Endodermal cell (in vitro differentiated cells): ENCODE measurements around the gene ZRANB3. TPM values are rescaled to one million over a fixed set of nuclear protein-coding genes. Genes with fewer than 3 reads are reported as not detected.

ENCODE experiments used
- DNase-seq: peaks from one replicate; pipeline ENCODE4 v3.0.0-alpha.2; 2017
- H3K27ac ChIP-seq: 2 replicates; pipeline ENCODE4 v1.5.1; 2013; ENCODE audit warnings: mild to moderate bottlenecking, low read depth, low read length, moderate library complexity
- H3K27me3 ChIP-seq: 2 replicates; pipeline ENCODE4 v1.6.1; 2013; ENCODE audit warnings: mild to moderate bottlenecking, low read length, moderate library complexity; ENCODE audit not compliant: insufficient read depth, control insufficient read depth, poor library complexity, severe bottlenecking
- H3K36me3 ChIP-seq: 2 replicates; pipeline ENCODE4 v1.7.0; 2013; ENCODE audit warnings: mild to moderate bottlenecking, low read length, moderate library complexity; ENCODE audit not compliant: control insufficient read depth, insufficient read depth
- H3K4me1 ChIP-seq: one replicate; pipeline ENCODE4 v1.7.0; 2013; ENCODE audit warnings: low read length; ENCODE audit not compliant: control insufficient read depth, insufficient read depth
- H3K4me3 ChIP-seq: 2 replicates; pipeline ENCODE4 v1.5.1; 2013; ENCODE audit warnings: mild to moderate bottlenecking, low read length, moderate library complexity
- H3K9ac ChIP-seq: 2 replicates; pipeline ENCODE4 v1.6.1; 2013; ENCODE audit warnings: mild to moderate bottlenecking, low read length, moderate library complexity; ENCODE audit not compliant: poor library complexity, severe bottlenecking; ENCODE audit errors: extremely low read depth
- H3K9me3 ChIP-seq: 2 replicates; pipeline ENCODE4 v1.6.1; 2013; ENCODE audit warnings: mild to moderate bottlenecking, low read length, moderate library complexity; ENCODE audit not compliant: control insufficient read depth
- H3K27ac Mint-ChIP-seq: 2 replicates; pipeline ENCODE4 v1.8.0; 2020; ENCODE audit warnings: mixed read lengths
- H3K27me3 Mint-ChIP-seq: 2 replicates; pipeline ENCODE4 v1.8.0; 2021; ENCODE audit warnings: mild to moderate bottlenecking, mixed read lengths; ENCODE audit not compliant: insufficient read depth
- H3K36me3 Mint-ChIP-seq: 2 replicates; pipeline ENCODE4 v1.8.0; 2020; ENCODE audit warnings: low read depth, mixed read lengths
- H3K4me1 Mint-ChIP-seq: 2 replicates; pipeline ENCODE4 v1.8.0; 2020; ENCODE audit warnings: mixed read lengths
- H3K4me3 Mint-ChIP-seq: 2 replicates; pipeline ENCODE4 v1.8.0; 2020; ENCODE audit warnings: mild to moderate bottlenecking, moderate library complexity, mixed read lengths
- H3K9me3 Mint-ChIP-seq: 2 replicates; pipeline ENCODE4 v1.8.0; 2020; ENCODE audit warnings: mild to moderate bottlenecking, mixed read lengths
- CTCF ChIP-seq: fragments of 200-600 bp; sonication (generic); conservative IDR thresholded peaks from 2 replicates; pipeline ENCODE4 v1.5.0; 2021; ENCODE audit warnings: antibody characterized with exemption, mild to moderate bottlenecking
- WGBS, 2 experiments: methylation state at CpG; one replicate each; pipeline versions ENCODE4 v1.1.5 to v1.1.7; 2013; ENCODE audit warnings: missing lambda C conversion rate in 2 of 2, mixed read lengths in 1 of 2; ENCODE audit not compliant: insufficient coverage in 1 of 2, insufficient read length in 1 of 2; 5-methylcytosine and 5-hydroxymethylcytosine counted together
- total RNA-seq, 2 donors: library from RNA; stranded (reverse); fragmentation: NEBNext Ultra II Directional in 1 of 2; extraction: Animal tissue kit (Norgen Biotek cat#: 25700) in 1 of 2; gene quantifications; 2 replicates in 1 of 2; 3 replicates in 1 of 2; pipeline ENCODE4 v1.2.1, GENCODE V29; 2021

The ZRANB3 gene
- total RNA-seq, 2 donors from 2014 or later, result 17.2 to 20.7 TPM

DNA sequence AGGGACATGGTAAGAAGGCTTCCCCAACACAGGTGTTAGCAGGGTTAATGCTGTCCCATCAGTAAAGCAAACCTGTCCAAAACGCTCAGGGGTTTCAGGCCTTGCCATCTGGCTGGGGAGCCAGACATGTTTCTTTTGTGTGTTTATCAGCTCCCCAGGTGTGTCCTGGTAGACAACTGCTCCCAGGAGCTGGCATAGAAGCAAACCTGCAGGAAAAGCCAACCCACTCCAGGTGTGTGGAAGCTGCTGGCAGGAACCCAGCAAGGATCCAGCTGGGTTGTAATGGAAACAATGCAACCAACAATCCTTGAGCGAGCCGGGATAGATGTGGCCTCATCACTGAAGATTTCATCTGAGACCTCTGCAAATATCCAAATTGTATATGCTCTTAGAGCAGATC, 355.8 kb downstream of the ZRANB3 start:
- H3K4me3 ChIP-seq, result no peak overlapping the region
- 90 to 96% methylated on average over 3 of the region's 3 CpGs for WGBS, 2 experiments
- H3K9ac ChIP-seq, result no peak overlapping the region
- H3K27me3 ChIP-seq, result no peaks in the 10 kb centered on the region
- H3K36me3 ChIP-seq, result peaks cover 45% of the 10 kb centered on the region
- H3K27ac ChIP-seq, result no peak overlapping the region
- H3K9me3 ChIP-seq, result peaks cover 34% of the 10 kb centered on the region
- Mint-ChIP-seq H3K27ac (no peak overlapping the region), H3K4me1 (no peaks in the 10 kb centered on the region), H3K4me3 (no peak overlapping the region), H3K36me3 (peaks cover 60% of the 10 kb centered on the region), H3K9me3 (peaks cover 34% of the 10 kb centered on the region), H3K27me3 (no peaks in the 10 kb centered on the region)
- no peaks in the 10 kb centered on the region for H3K4me1 ChIP-seq
- no peak for DNase-seq
- TF ChIP-seq CTCF, result no peak

DNA sequence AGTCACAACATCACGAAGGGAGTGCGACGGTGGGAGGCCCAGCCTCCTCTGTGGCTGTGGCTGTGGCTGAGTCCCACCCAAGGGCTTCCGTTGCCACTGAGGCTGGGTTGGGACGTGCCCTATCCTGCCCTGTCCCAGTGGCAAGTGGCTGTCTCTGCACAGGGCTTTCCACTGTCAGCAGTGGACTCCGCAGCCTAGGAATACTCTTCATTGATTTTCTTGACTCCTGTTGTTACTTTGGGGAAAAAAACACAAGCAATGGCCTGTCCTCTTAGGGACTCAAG, 356.3 kb downstream of the ZRANB3 start:
- DNase-seq, result no peak
- Histone ChIP-seq H3K4me3 (no peak overlapping the region), H3K36me3 (peaks cover 50% of the 10 kb centered on the region), H3K4me1 (no peaks in the 10 kb centered on the region), H3K27ac (no peak overlapping the region), H3K9ac (no peak overlapping the region), H3K27me3 (no peaks in the 10 kb centered on the region), H3K9me3 (peaks cover 34% of the 10 kb centered on the region)
- TF ChIP-seq CTCF, result no peak
- Mint-ChIP-seq H3K4me1 (no peaks in the 10 kb centered on the region), H3K4me3 (no peak overlapping the region), H3K9me3 (peaks cover 34% of the 10 kb centered on the region), H3K36me3 (peaks cover 64% of the 10 kb centered on the region), H3K27ac (no peak overlapping the region), H3K27me3 (no peaks in the 10 kb centered on the region)
- 93 to 95% methylated on average over 5 to 6 of the region's 6 CpGs for WGBS, 2 experiments

- Histone ChIP-seq H3K9me3 (peaks cover 34% of the 10 kb centered on the region), H3K27ac (no peak overlapping the region), H3K27me3 (no peaks in the 10 kb centered on the region), H3K4me1 (no peaks in the 10 kb centered on the region), H3K9ac (no peak overlapping the region), H3K36me3 (peaks cover 55% of the 10 kb centered on the region), H3K4me3 (no peak overlapping the region)
- peaks cover 67% of the 10 kb centered on the region for H3K36me3 Mint-ChIP-seq
- no peaks in the 10 kb centered on the region for H3K27me3 Mint-ChIP-seq
- DNase-seq, result no peak
- no peak overlapping the region for H3K27ac Mint-ChIP-seq
- H3K4me3 Mint-ChIP-seq, result no peak overlapping the region
- no peaks in the 10 kb centered on the region for H3K4me1 Mint-ChIP-seq
- WGBS, 2 experiments, result 91 to 93% methylated on average over 4 to 9 of the region's 9 CpGs
- no peak for TF ChIP-seq CTCF
- H3K9me3 Mint-ChIP-seq, result peaks cover 34% of the 10 kb centered on the region
Measured at GRCh38 chr2:135174049-135174809, 356.8 kb downstream of the ZRANB3 start.
